GM21515 (cell line): ENCODE measurements around the gene TMCO5A.
"Not testable (repeated sequence)": the region's sequence is repeated elsewhere in the genome, so short reads cannot be mapped to it uniquely, and the experiment has no call there.

Experiments used
- ATAC-seq: cut with Tn5 transposase; IDR thresholded peaks from one replicate; pipeline ENCODE4 v1.9.1; 2021; ENCODE audit not compliant: unreplicated experiment

Gene TMCO5A

DNA sequence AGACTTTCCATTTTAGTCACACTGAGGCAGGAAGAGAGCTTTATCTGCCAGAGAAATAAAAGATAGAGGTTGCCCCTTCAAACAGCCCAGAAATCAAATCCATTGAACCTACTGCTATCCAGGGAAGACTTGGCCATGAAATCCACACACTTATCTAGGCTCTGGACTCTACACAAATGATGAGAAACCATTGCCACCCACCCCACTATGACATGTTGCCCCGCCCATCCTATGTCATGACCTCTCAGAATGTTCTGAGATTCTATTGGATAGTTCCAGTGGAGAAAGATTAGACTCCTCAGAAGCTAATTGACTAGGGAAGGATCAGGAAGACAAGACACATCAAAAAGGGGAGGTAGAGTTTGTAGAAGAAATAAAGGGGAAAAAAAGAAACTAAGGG, at the start of gene TMCO5A:
Gene TMCO5A (plus strand): TSS at position 301 of the 400 bp plus-strand sequence. CDS start 1,684 bp downstream, outside the sequence.
- no peak for ATAC-seq

DNA sequence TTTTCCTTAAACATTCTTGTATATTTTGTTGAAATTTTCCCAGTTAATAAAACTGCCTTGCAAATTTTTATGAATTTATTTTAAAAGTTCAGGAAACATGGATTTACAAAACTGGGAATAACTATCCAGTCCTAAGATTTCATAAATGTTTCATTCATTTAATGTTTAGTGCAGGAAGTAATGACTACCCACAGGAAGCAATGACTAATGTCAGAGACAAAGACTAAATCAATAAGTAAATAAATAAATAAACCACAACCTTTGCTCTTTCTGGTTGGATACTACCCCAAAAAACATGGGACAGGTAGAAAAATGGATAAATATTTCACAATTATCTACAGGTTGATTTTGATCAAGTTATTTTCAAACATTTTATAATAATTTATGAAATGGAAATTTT, 48.8 kb upstream of the TMCO5A start:
- no peak for ATAC-seq

DNA sequence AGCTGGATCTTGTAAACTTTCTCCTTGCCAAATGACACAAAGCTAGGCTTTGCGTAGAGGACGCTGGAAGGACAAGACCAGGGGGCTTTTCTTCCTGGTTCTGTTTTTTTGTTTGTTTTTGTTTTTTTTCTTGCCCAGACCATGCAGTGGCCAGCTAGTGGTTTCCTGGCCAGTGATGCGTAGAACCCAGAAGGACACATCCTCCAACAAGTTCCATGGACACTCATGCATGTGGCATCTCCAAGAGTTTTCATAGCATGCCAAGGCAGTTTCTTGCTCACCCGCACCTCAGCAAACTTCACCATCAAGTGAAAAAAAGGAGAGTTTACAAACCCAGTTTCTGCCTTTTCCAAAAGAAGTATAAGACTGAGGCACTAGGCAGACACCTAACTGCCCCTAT, 46.1 kb upstream of the TMCO5A start:
- no peak for ATAC-seq

DNA sequence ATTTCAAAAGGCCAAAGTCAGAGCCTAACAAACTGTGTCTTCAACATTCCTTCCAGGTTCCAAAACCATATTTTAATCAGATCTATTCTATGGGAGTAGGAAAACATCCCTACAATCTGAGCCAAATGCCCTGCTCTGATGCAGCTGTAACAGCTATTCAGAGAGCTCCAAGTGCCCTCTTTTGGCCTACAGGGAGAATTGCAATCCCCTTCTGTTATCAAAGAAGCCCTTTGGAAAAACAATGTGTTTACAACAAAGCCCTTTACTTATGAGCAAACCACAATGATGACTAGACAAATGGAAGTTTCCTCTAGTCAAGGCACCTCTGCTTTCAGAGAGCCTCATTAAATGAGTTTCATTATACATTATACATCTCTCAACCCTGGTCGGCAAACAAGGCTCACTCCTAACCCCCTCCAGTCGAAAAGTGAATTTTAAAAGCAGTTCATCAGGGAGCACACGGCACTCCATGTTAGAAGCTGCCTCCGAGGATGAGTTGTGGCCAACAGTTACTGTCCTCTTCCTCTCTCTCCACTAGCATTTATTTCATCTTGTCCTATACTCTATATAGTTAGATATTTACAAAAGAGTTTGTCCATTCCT, 42.6 kb upstream of the TMCO5A start:
- no peak for ATAC-seq

DNA sequence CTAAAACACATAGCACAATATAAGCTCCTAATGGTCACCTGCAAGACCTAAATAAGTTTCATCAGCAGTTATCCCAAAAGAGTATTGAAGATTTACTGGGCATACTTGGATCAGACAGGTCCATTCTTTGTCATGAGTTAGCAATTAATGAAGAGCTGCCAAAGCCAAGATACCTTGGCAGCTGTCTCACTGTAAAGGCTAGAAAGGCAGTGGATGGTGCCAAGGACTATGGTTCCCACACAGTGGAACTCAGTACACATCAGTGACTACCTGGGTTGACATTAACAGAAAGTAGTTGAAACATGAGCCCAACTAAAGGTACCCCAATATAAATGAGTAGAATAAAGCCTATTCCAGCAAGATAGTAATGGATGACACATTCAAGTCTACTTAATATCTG, 41.1 kb upstream of the TMCO5A start:
- no peak for ATAC-seq

DNA sequence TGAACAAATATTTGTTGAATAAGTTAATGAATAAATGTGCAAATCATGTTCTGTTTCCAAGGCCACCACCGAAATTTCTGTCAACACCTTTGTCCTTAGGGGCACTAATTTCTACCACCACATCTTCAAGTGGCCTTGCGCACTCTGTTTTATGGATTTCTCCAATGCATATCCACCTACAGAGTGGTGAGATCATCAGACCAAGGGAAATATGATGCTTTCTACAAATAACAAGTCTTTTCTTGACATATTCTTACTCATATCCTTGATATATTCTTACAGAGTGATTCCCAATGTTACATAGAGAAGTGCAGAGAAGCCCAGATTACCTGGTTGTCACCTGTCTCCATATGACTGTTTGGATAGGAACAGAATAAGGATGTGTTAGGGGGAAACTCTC, 36.1 kb upstream of the TMCO5A start:
- no peak for ATAC-seq

DNA sequence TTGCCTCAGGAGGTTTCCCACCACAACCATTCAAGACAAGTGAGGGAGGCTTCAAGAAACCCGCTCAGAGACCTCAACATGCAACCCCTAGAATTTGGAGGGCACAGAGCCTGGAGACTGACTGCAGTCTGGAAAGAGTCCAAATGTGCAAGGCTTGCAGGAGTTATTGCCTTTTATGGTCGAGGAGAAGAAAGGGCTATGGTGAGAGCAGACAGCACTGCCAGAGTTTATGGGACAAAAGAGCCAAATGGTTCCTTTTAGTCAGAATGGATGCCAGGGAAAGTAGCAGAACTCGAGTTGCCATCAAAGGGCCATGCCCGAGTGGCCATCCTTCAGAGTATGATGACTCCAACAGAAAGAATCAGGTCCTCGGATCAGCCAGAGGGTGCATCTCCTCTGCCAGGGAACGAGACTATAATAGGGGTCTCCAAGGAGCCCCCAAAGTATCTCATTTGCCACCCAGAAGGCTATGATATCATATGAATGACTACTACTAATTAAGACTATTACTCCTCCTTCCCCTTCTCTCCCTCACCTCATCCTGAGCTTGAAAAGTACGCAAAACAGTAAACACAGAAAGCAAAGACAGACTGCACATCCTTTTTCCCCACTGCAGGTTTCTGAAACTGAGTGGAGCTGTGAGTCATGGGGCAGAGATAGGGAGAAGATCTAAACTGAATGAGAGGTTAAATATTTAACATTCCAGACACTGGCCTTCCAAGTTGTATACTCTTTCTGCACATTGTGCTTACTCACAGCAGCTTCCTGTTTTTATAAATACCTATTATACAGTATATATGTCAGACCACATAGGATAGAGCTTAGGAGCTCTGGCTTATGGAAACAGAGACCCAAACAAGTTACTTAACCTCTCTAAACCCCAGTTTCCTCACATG, 33.9 kb upstream of the TMCO5A start:
- ATAC-seq: no peak

DNA sequence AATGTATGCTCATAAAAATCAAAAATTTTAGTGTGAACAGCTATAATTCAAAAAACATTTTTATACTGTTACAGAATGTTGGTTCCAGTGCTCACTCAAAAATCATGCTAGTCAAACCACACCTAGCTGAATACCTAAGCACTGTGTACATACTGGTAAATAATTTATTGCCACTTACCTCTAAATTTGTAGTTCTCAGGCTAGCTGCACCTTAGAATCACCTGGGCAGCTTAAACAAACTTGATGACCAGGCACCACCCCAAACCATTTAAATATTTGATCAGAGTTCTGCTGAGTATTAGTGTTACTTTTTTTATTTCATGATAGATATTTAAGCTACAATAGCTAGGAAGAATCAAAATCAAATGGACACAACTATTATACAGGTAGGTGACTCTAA, 32.3 kb upstream of the TMCO5A start:
- no peak for ATAC-seq

DNA sequence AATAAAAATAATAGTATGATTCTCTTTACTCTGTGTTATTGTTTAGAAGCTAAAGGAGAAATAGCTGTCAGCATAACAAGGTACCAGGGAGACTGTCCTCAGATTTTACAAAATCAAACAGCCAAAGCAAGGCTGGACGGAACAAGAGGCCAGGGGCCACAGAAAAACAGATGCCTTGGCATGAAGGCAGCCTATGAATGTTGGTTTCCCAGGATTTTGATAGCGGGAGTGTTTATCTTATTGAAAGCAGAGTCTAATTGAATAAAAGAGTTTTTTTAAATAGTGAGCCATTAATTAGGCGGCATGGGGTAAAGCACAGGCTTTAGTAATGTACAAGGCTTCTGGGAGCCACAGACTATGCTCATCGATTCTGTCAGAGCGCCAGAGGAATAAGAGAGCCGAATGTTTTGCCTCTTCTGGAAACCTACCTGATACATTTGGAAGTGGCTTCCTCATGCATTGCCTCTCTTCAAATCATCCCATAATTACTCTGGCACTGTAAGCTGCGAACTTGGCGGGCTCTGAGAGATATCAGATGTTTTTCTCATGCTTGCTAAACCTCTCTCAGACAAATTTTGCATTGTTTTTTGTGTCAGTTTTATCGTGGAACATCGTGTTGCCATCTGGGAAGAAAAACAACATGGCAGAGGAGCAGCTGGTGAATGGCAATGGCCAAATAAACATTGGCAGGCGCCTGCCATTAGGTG, 30.4 kb upstream of the TMCO5A start:
- no peak for ATAC-seq

DNA sequence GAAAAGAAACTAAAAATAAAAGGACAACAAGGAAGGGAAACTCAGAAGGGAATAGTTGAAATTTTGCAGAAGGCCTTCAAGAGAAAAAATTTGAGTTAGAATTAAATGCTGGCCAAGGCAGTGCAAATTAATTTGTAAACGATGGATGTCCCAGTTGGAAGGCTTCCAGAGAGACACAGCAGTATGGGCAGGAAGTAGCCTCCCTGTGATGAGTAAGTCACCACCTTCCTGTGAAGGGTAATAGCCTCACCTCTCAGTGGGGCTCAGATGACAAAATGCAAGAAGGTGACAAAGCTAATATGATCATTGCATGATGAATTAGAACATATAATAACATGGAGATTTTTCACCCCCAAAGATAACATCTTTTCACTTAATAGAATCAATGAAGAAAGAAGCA, 27.3 kb upstream of the TMCO5A start:
- ATAC-seq: no peak

DNA sequence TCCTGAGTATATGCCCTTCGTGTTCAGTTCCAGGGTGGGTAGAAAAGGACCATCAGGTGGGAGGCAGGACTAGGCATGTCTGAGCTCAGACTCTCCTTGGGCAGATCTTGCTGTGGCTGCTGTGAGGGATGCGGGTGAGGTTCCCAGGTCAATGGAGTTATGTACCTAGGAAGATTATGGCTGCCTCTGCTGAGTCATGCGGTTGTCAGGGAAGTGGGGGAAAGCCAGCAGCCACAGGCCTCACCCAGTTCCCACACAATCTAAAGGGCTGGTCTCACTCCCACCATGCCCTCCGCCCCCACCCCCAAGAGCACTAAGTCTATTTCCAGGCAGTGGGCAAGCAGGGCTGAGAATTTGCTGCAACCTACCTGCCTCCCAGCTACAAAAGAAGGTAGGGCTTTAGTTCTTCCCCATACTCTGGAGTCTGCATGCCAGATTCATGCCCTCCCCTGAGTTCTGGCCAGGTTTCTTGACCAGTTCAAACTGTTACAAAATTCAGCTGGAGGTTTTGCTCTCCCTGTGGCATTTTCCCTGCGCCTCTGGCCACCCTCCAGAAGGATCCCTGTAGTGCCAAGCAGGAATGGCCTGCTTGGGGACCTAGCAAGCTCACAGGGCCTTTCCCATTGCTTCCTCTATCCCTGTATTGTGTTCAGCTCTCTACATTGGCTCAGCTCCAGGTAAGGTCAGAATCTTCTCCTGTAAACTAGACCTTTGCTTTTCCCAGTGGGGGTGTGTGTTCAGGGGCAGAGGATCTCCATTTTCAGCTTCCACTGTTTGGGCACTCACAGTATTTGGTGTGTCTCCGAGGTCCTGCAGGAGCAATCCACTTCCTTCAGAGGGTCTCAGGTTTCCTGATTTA, 12.7 kb upstream of the TMCO5A start:
- no peak for ATAC-seq

DNA sequence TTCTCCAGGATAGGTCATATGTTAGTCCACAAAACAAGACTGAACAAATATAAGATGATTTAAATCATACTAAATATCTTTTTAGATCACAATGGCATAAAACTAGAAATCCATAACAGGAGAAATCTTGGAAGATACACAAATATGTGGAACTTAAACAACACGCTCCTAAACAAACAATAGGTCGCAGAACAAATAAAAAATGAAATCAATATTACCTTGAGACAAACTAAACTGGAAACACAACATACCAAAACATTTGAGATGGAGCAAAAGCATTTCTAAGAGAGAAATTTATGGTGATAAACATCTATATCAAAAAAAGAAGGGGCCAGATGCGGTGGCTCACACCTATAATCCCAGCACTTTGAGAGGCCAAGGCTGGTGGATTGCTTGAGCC, 8.3 kb upstream of the TMCO5A start:
- no peak for ATAC-seq

DNA sequence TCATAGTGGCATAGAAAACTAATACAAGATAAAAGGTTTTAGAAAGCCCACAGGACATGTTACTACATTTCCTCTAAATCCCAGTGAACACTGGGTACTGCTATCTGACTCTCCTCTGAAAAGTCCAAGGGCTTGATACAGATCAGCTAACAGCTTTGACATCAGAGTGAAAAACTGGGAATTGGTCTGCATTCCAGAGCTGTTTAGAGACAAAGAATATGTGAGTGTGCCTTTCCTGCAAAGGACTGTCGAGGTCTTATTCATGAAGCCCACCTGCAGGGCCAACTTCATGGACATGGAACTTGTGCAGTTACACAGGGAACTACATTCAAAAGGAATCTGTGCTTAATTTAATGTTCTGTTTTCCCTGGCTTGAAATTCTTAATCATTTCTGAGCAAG, 5.2 kb upstream of the TMCO5A start:
- ATAC-seq: no peak

DNA sequence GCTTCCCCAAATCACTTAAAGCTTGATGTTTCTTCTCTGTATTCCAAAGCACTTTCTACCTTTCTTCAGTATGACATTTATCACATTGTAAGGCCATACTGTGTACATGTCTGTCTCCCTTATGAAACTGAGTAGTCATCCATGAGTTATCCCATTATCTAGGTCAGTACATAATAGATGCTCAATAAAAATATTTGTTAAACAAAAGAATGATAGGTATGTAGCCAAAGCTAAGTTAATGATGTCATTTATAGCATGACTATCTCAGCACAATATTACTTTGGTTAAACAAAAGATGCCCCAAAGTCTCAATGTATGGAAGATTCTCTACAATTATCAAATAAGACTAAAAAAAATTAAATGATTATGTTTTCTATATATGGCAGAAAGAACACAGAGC, 3.1 kb upstream of the TMCO5A start:
- ATAC-seq: no peak

DNA sequence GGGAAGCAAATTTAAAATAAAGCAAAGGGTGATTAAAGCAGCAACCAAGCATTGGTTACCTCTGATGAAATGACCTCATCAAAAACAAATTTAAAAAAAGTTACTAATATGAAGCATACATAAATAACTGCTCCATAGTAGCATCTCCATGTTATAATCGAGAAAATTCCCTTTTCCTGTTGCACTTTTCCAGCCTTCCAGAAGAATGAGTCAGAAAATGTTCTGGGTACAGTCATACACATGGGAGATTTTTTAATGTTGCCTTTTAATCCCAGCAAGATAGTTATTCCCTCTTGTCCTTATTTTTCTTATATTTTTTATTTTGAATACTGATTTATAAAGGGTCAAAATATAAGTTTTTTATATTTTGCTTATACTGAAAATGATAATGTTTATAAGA, 2.6 kb upstream of the TMCO5A start:
- no peak for ATAC-seq

DNA sequence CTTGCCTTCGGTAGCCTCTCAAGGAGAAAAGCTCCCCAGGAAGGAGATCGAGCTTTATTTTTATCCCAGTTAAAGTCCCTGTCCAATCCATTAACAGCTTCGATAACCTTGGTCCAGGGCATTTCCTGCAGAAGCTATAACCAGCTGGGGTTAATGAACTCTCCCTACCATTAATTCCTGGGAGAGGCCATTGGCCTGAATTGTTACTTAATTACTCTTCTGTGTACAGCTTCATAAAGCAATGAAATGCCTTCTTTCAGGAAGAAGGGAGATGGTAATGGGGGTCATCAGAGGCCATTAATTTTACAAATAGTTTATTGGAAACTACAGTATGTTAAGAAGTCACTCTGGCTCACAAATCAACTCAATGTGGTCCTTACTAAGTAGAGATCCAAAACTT, 1.9 kb upstream of the TMCO5A start:
- no peak for ATAC-seq

DNA sequence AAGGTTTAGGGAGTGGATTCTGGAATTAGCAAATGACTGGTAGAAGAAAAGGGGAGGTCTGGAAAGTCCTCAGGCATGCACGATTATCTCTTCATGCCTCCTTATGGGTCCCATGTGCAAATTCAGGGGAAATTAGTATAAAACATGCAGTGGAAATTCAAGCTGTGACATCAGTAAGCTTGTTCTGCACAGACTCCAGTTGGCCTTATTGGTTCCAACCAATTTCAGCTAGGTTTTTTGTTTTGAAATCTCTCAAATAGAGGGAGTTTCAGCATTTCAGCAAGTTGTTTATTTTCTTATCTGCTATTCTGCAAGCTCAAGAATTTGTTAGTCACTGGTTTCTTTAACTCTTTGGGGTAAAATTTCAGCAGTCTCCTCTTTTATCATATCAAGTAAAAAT, 774 bp upstream of the TMCO5A start:
- ATAC-seq: no peak

DNA sequence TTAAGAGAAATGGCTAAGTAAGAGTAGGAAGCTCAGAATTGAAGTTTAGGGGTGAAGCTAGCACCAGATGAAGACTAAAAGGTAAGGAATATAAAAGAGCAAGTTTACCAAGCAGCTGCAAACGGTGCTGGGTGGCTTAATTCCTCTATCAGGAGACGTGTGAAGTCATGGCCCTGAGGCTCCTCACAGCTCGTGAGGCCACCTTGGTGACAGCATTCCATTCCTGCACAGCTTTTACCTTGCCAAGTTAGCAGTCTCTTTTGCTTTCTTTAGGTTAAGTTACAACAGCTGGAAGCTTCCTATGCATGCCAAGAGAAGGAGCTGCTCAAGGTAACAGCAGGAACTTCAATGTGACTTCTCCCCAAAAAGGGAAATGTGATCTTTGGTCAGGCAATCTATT, 6.4 kb downstream of the TMCO5A start:
- no peak for ATAC-seq

DNA sequence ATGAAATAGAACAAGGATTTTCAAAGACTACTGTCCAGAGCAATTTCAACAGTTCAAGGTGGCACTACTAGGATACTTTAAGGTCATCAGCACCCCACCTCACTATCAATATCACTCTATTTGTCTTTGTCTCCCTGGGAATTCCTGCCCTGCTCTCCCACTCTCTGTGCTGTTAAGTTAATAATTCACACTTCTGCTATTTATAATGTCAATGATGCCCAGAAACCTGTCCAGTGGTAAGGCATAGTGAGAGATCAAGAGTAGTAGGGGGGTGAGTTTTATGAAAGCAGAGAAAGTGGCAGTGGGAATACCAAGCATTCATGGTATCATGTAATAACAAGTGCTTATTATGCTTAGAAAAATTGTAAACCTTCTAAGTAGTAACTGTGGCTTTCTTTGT, 7.3 kb downstream of the TMCO5A start:
- ATAC-seq: no peak

DNA sequence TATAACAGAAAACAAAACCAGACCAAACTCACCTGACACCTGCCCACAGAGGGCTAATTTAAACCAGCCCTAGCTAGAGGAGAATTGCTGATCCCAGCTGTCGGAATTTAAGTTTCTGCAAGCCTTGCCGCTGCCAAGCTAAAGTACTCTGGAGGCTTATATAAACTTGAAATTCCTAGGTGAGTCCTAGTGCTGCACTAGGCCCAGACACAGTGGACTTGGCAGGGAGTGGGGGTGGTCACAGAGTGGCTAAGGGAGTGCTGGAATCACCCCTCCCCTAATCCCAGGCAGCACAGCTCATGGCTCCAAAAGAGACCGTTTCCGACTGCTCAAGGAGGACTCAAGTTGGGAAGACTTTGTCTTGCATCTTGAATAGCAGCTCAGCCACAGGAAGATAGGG, 17.6 kb downstream of the TMCO5A start:
- no peak for ATAC-seq

DNA sequence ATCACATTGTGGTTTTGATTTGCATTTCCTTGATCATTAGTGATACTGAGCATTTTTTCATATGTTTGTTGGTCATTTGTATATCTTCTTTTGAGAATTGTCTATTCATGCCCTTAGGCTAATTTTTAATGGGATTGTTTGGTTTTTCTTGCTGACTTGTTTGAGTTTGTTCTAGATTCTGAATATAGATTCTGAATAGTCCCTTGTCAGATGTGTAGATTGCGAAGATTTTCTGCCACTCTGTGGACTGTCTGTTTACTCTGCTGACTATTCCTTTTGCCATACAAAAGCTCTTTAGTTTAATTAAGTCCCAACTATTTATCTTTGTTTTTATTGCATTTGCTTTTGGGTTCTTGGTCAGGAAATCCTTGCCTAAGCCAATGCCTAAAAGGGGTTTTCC, 26.3 kb downstream of the TMCO5A start:
- ATAC-seq: not testable (repeated sequence)
